OCI-LY3 (cell line): Measurements from ENCODE around the gene NFATC2IP.

ENCODE experiments used
- H2AFZ ChIP-seq: fragments of 200-600, 300-600 bp; shearing (Covaris generic); 2 replicates; pipeline ENCODE4 v1.6.0; 2014; ENCODE audit warnings: antibody characterized with exemption, low read depth, low read length
- H3K27ac ChIP-seq: fragments of 200-600, 300-600 bp; sonication (generic); 2 replicates; pipeline ENCODE4 v1.5.1; 2014; ENCODE audit warnings: mild to moderate bottlenecking, low read length, moderate library complexity, mixed read lengths
- H3K27me3 ChIP-seq: fragments of 200-600, 300-600 bp; sonication (generic); 2 replicates; pipeline ENCODE4 v1.6.1; 2014; ENCODE audit warnings: low read depth, low read length, mixed read lengths
- H3K36me3 ChIP-seq: fragments of 200-600, 300-600 bp; sonication (generic); replicated peaks from 2 replicates; pipeline ENCODE3; 2014; ENCODE audit warnings: low read depth, low read length, mixed read lengths
- H3K4me1 ChIP-seq: fragments of 300-600, 200-600 bp; sonication (generic); 2 replicates; pipeline ENCODE4 v1.6.1; 2014; ENCODE audit warnings: low read length, mixed read lengths
- H3K4me2 ChIP-seq: fragments of 200-600, 300-600 bp; sonication (generic); 2 replicates; pipeline ENCODE4 v1.6.1; 2014; ENCODE audit warnings: low read length, mixed read lengths
- H3K4me3 ChIP-seq: fragments of 300-600, 200-600 bp; sonication (generic); 2 replicates; pipeline ENCODE4 v1.5.1; 2014; ENCODE audit warnings: antibody characterized with exemption, mild to moderate bottlenecking, low read length, moderate library complexity
- H3K79me2 ChIP-seq: fragments of 300-600, 200-600 bp; shearing (Covaris generic); 2 replicates; pipeline ENCODE4 v1.6.1; 2014; ENCODE audit warnings: mild to moderate bottlenecking, low read length, mixed read lengths
- H3K9ac ChIP-seq: fragments of 300-600, 200-600 bp; shearing (Covaris generic); 2 replicates; pipeline ENCODE4 v1.6.0; 2014; ENCODE audit warnings: mild to moderate bottlenecking, low read length, moderate library complexity
- H3K9me3 ChIP-seq: fragments of 200-600, 300-600 bp; shearing (Covaris generic); 2 replicates; pipeline ENCODE4 v1.6.1; 2014; ENCODE audit warnings: low read length, mixed read lengths; ENCODE audit not compliant: insufficient read depth
- H4K20me1 ChIP-seq: fragments of 200-600, 300-600 bp; sonication (generic); 2 replicates; pipeline ENCODE4 v1.6.1; 2016; ENCODE audit warnings: low read length, mixed read lengths; ENCODE audit not compliant: insufficient read depth
- CTCF ChIP-seq: fragments of 200-600, 300-600 bp; sonication (generic); IDR thresholded peaks from 2 replicates; pipeline ENCODE4 v1.5.1; 2014; ENCODE audit warnings: antibody characterized with exemption, low read length, low read depth
- EZH2phosphoT487 ChIP-seq: fragments of 200-600 bp; shearing (Covaris generic); IDR thresholded peaks from 2 replicates; pipeline ENCODE4 v1.6.1; 2018; ENCODE audit warnings: antibody characterized with exemption, mixed run types, low read depth

Gene NFATC2IP

GRCh38 chr16:29012913-29013553, 62.3 kb downstream of the NFATC2IP start:
- Histone ChIP-seq H4K20me1 (no peaks in the 10 kb centered on the region), H3K36me3 (no peaks in the 10 kb centered on the region), H3K27me3 (no peaks in the 10 kb centered on the region), H2AFZ (no peak overlapping the region), H3K4me2 (no peak overlapping the region), H3K27ac (no peak overlapping the region), H3K79me2 (no peaks in the 10 kb centered on the region), H3K4me1 (peaks cover 6% of the 10 kb centered on the region; the same call in 1 of the 2 replicates), H3K9ac (no peak overlapping the region), H3K9me3 (no peaks in the 10 kb centered on the region), H3K4me3 (no peak overlapping the region)
- TF ChIP-seq EZH2phosphoT487 (no peak), CTCF (no peak)

DNA sequence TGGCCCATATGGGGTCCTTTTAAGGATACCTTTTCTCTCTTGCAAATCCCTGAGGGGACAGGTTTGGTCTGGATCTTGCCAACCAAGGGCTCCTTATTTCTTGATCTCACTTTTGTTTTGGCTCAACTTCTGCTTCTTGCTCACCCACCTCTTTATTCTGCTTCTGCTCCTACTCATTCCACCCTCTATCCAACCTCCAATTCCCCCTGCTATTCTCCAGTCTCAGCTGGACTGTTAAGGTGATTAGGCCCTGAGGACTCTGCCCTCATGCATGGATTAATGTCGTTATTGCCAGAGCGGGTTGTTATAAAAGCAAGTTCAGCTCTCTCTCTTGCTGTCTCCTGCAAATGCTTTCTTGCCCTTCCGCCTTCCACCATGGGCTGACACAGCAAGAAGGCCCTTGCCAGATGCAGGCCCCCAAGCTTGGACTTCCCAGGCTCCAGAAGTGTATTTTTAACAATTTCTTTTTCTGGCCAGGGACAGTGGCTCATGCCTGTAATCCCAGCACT, 63.9 kb downstream of the NFATC2IP start:
- H3K79me2 ChIP-seq = no peaks in the 10 kb centered on the region
- H3K4me2 ChIP-seq = no peak overlapping the region
- H3K27me3 ChIP-seq = no peaks in the 10 kb centered on the region
- no peaks in the 10 kb centered on the region for H3K9me3 ChIP-seq
- peaks cover 6% of the 10 kb centered on the region; the same call in 1 of the 2 replicates for H3K4me1 ChIP-seq
- no peak overlapping the region for H3K27ac ChIP-seq
- H3K9ac ChIP-seq = no peak overlapping the region
- no peak overlapping the region for H3K4me3 ChIP-seq
- no peaks in the 10 kb centered on the region for H4K20me1 ChIP-seq
- no peak for TF ChIP-seq EZH2phosphoT487
- TF ChIP-seq CTCF = no peak
- H2AFZ ChIP-seq = no peak overlapping the region
- no peaks in the 10 kb centered on the region for H3K36me3 ChIP-seq
